ENCODE results near the gene SH2D6.

Gene SH2D6

DNA sequence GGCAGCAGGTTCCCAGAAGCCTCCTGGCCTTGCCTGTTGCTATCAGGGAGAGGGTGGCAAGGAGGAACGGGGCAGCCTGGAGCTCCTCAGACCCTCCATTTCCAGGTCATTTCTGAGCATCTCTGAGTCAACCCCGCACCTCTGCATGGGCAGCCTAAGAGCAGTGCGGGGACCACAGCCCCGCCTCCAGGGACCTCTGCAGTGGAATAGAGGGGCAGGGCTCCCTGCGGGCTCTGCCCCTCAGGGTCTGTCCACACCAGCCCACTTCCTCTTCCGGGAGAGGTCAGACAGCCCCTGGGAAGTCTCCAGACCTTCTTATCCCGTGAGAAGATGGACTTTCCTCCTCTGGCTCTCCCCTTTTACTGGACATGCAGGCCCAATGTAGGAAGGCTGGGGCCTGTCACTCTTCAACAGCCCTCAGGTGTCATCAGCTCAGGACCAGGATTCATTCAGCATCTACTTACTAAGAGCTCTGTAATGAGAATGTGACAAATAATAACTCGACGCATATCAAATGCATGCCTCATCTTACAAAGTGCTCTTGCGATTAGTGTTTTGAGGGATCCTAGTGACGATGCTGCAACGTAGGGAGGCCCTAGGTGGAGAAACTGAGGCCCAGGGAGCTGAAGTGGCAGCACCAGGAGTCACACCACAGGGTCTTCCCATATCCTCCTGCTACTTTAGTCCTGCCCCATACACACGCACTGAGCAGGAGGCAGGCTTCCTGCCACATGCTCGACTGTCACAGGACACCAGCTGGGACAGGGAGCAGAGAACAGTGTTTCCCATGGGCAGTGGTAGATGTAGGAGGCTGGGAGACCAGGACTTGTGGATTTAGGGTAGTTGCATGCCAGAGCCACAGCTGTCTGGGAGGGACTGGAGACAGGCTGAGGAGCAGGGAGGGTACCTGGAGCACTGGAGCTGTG, 28.0 kb downstream of the SH2D6 start:
- no peaks in the 10 kb centered on the region for H3K27me3 ChIP-seq (ENCODE audit: low read length)
- H3F3A ChIP-seq (ENCODE audit: insufficient read depth) = no peaks in the 10 kb centered on the region
- no peak overlapping the region for H3K4me3 ChIP-seq (ENCODE audit: insufficient read depth, low read length, poor library complexity, severe bottlenecking)
- no peaks in the 10 kb centered on the region for H3K9me2 ChIP-seq (replicated peaks; ENCODE audit: insufficient read depth, low read length)
- no peak overlapping the region for H3K9ac ChIP-seq (ENCODE audit: low read length)
- H3K9me3 ChIP-seq (ENCODE audit: insufficient read depth, low read length) = no peaks in the 10 kb centered on the region
- no peak overlapping the region for H3K4me2 ChIP-seq (ENCODE audit: low read depth, low read length, poor library complexity, severe bottlenecking)
- H2AFZ ChIP-seq (ENCODE audit: low read depth, low read length, severe bottlenecking) = no peak overlapping the region
- TF ChIP-seq, protein P1, sequence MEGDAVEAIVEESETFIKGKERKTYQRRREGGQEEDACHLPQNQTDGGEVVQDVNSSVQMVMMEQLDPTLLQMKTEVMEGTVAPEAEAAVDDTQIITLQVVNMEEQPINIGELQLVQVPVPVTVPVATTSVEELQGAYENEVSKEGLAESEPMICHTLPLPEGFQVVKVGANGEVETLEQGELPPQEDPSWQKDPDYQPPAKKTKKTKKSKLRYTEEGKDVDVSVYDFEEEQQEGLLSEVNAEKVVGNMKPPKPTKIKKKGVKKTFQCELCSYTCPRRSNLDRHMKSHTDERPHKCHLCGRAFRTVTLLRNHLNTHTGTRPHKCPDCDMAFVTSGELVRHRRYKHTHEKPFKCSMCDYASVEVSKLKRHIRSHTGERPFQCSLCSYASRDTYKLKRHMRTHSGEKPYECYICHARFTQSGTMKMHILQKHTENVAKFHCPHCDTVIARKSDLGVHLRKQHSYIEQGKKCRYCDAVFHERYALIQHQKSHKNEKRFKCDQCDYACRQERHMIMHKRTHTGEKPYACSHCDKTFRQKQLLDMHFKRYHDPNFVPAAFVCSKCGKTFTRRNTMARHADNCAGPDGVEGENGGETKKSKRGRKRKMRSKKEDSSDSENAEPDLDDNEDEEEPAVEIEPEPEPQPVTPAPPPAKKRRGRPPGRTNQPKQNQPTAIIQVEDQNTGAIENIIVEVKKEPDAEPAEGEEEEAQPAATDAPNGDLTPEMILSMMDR (IDR thresholded peaks at IDR 0.05; ENCODE audit: insufficient read depth, low read length, poor library complexity, severe bottlenecking) = no peak
- TF ChIP-seq EZH2phosphoT487 (conservative IDR thresholded peaks at IDR 0.05; ENCODE audit: low read length) = no peak
- H3K27ac ChIP-seq (ENCODE audit: low read depth, low read length) = no peak overlapping the region
- H3K36me3 ChIP-seq (ENCODE audit: low read length) = no peaks in the 10 kb centered on the region
- no peaks in the 10 kb centered on the region for H4K20me1 ChIP-seq (ENCODE audit: low read depth, low read length)
- H3K79me2 ChIP-seq (ENCODE audit: insufficient read depth, low read length) = no peaks in the 10 kb centered on the region

DNA sequence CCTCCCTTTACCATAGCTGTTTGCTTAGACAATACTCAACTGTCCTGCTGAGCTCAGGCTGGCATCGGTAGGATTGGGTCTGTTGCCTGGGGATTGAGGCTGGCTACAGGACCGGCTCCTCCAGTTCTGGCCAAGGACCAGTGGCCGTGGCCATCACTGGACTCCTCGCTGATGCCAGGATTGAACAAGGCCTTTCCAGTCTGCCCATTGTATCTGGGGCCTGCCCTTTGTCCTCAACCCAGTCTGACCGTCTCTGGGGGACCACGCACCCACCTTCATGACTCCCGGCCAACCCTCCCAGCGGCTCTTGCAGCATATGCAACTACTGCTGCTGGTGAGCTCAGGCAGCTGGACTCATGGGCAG, 28.7 kb downstream of the SH2D6 start:
- Histone ChIP-seq H2AFZ (ENCODE audit: low read depth, low read length, severe bottlenecking) (no peak overlapping the region), H4K20me1 (ENCODE audit: low read depth, low read length) (no peaks in the 10 kb centered on the region), H3F3A (ENCODE audit: insufficient read depth) (no peaks in the 10 kb centered on the region), H3K9me2 (replicated peaks; ENCODE audit: insufficient read depth, low read length) (no peaks in the 10 kb centered on the region), H3K27me3 (ENCODE audit: low read length) (no peaks in the 10 kb centered on the region), H3K79me2 (ENCODE audit: insufficient read depth, low read length) (no peaks in the 10 kb centered on the region), H3K27ac (ENCODE audit: low read depth, low read length) (no peak overlapping the region), H3K9ac (ENCODE audit: low read length) (no peak overlapping the region), H3K36me3 (ENCODE audit: low read length) (no peaks in the 10 kb centered on the region), H3K4me3 (ENCODE audit: insufficient read depth, low read length, poor library complexity, severe bottlenecking) (no peak overlapping the region), H3K9me3 (ENCODE audit: insufficient read depth, low read length) (no peaks in the 10 kb centered on the region), H3K4me2 (ENCODE audit: low read depth, low read length, poor library complexity, severe bottlenecking) (no peak overlapping the region)
- TF ChIP-seq, protein P1 (IDR thresholded peaks at IDR 0.05; ENCODE audit: insufficient read depth, low read length, poor library complexity, severe bottlenecking) = no peak
- TF ChIP-seq EZH2phosphoT487 (conservative IDR thresholded peaks at IDR 0.05; ENCODE audit: low read length) = no peak

DNA sequence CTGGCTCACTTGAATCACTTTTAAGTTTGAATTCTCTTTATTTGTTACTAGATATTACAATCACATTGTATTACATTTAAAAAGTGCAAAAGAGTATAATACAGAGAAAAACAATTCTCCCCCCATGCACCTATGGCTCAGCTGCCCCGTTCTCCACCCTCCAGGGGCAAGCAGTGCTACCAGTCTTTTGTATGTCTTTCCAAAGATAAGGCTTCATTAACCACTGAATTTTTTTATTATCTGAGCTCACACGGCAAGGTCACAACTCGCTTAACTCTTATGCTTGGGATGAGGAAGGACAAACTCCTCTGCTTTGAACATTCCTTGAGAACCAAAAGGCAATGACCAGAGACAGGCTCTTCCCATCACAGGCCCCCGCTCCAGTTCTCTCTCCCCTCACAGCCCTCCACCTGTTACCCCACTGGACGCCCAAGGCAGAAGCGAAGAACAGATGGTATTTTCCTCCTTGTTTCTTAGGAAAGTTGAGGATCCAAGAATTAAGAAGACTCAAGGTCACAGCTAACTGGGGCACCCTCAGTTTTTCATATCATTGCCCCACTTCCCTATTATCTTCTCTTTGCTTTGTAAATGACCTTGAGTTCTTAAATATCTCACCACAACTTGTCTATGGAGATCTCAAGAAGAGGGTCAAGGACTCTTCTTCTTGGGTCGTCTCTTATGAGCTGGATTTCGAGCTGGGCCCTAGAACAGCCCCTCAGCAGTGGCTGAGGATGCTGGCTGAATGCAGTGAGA, 30.1 kb downstream of the SH2D6 start:
- no peaks in the 10 kb centered on the region for H3K27me3 ChIP-seq (ENCODE audit: low read length)
- H3K9me3 ChIP-seq (ENCODE audit: insufficient read depth, low read length) = no peaks in the 10 kb centered on the region
- no peak overlapping the region for H3K9ac ChIP-seq (ENCODE audit: low read length)
- H3K4me3 ChIP-seq (ENCODE audit: insufficient read depth, low read length, poor library complexity, severe bottlenecking) = no peak overlapping the region
- H3K79me2 ChIP-seq (ENCODE audit: insufficient read depth, low read length) = no peaks in the 10 kb centered on the region
- H3K4me2 ChIP-seq (ENCODE audit: low read depth, low read length, poor library complexity, severe bottlenecking) = no peak overlapping the region
- H2AFZ ChIP-seq (ENCODE audit: low read depth, low read length, severe bottlenecking) = no peak overlapping the region
- no peaks in the 10 kb centered on the region for H3K9me2 ChIP-seq (replicated peaks; ENCODE audit: insufficient read depth, low read length)
- no peaks in the 10 kb centered on the region for H3K36me3 ChIP-seq (ENCODE audit: low read length)
- H3K27ac ChIP-seq (ENCODE audit: low read depth, low read length) = no peak overlapping the region
- TF ChIP-seq EZH2phosphoT487 (conservative IDR thresholded peaks at IDR 0.05; ENCODE audit: low read length) = no peak
- TF ChIP-seq, protein P1 (IDR thresholded peaks at IDR 0.05; ENCODE audit: insufficient read depth, low read length, poor library complexity, severe bottlenecking) = no peak
- no peaks in the 10 kb centered on the region for H4K20me1 ChIP-seq (ENCODE audit: low read depth, low read length)
- no peaks in the 10 kb centered on the region for H3F3A ChIP-seq (ENCODE audit: insufficient read depth)

Measured in SU-DHL-6 (cell line).